ENCODE measurements around the gene KCNB1.

The KCNB1 gene

DNA sequence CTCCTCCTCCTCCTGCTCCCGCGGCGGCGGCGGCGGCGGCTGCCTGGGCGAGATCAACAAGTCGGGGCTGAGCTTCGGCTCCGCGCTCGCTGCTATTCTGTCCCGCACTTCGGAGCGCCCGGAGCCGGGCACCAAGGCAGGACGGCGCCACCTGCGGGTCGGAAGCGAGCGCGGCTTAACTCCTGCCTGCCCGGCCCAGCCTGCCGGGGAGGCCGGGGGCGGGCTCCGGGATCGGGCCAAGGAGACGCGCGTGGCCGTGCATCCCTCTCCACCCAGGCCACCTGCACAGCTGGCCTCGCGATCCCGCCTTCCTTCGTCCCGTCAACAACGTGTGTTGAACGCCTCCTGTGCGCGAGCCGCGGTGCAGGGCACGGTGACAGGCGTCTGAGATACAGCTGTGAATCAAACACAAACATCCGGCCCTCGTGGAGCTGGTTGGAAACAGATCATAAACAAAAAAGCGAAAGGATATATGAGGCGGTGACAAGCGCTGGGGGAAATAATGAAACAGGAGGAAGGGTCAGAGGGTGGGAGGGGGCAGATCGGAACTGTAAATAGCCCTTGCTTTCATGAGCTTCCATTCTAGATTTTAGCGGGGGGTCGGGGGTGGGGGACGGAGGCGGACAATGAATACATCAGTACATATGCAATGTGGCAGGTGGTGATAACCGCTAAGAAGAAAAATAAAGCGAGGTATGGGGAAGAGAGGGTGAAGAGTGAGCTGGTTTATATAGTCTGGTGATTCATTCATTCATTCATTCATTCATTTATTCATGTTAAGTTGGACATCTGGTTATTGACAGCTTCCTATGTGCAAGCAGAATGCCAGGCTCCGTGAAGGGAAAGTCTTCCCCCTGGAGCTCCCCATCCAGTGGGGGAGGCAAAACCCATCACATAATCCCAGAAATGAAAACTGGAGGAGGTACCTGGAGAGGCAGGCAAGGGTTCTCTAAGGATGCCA lies 2.0 kb upstream of the KCNB1 start:
- Histone ChIP-seq H3K4me1 (ENCODE audit: control insufficient read depth, low read length) (peaks cover 4% of the 10 kb centered on the region), H3F3A (ENCODE audit: control insufficient read depth, insufficient read depth) (no peaks in the 10 kb centered on the region), H3K4me2 (ENCODE audit: low read length) (peak overlapping the region; percentile 74), H3K79me2 (ENCODE audit: control insufficient read depth, low read length) (no peaks in the 10 kb centered on the region), H3K36me3 (ENCODE audit: control insufficient read depth, low read length) (no peaks in the 10 kb centered on the region), H3K4me3 (ENCODE audit: low read length) (peak overlapping the region; percentile 63), H3K27me3 (ENCODE audit: control insufficient read depth, low read length) (peaks cover 43% of the 10 kb centered on the region), H3K9me3 (ENCODE audit: control insufficient read depth, insufficient read depth, low read length) (no peaks in the 10 kb centered on the region), H3K9me2 (replicated peaks; ENCODE audit: control insufficient read depth, low read length) (no peaks in the 10 kb centered on the region), H3K27ac (ENCODE audit: low read depth, low read length) (no peak overlapping the region), H4K20me1 (ENCODE audit: control insufficient read depth, insufficient read depth, low read depth, low read length) (no peaks in the 10 kb centered on the region)
- no peak for TF ChIP-seq EZH2phosphoT487 (IDR thresholded peaks at IDR 0.05; ENCODE audit: borderline replicate concordance, low read length)
- TF ChIP-seq, protein P1, sequence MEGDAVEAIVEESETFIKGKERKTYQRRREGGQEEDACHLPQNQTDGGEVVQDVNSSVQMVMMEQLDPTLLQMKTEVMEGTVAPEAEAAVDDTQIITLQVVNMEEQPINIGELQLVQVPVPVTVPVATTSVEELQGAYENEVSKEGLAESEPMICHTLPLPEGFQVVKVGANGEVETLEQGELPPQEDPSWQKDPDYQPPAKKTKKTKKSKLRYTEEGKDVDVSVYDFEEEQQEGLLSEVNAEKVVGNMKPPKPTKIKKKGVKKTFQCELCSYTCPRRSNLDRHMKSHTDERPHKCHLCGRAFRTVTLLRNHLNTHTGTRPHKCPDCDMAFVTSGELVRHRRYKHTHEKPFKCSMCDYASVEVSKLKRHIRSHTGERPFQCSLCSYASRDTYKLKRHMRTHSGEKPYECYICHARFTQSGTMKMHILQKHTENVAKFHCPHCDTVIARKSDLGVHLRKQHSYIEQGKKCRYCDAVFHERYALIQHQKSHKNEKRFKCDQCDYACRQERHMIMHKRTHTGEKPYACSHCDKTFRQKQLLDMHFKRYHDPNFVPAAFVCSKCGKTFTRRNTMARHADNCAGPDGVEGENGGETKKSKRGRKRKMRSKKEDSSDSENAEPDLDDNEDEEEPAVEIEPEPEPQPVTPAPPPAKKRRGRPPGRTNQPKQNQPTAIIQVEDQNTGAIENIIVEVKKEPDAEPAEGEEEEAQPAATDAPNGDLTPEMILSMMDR (IDR thresholded peaks at IDR 0.05; ENCODE audit: low read depth, low read length, poor library complexity, severe bottlenecking) = peak; percentile 68

DNA sequence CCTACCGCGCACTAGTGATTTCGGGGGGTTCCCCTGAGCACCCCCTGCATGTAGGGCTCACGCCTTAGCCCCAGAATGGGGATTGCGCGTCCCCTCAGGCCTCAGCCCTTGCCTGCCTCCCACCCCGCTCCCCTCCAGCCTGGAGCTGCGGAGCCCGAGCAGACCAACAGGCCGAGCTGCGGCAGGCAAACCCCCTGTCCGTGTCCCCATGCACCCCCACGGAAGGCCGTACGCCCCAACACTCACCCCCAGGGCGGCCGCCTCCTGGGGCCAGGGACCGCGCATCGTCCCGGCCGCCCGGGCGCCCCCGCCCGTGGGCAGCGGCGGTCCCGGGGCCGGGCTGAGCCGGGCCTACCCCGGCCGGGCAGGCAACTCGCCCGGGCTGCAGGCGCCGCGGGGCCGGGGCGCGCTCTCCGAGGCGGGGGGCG lies 1.2 kb upstream of the KCNB1 start:
- Histone ChIP-seq H3K36me3 (ENCODE audit: control insufficient read depth, low read length) (no peaks in the 10 kb centered on the region), H3K79me2 (ENCODE audit: control insufficient read depth, low read length) (no peaks in the 10 kb centered on the region), H3K4me3 (ENCODE audit: low read length) (no peak overlapping the region), H3K9me2 (replicated peaks; ENCODE audit: control insufficient read depth, low read length) (no peaks in the 10 kb centered on the region), H3K9me3 (ENCODE audit: control insufficient read depth, insufficient read depth, low read length) (no peaks in the 10 kb centered on the region), H3K27me3 (ENCODE audit: control insufficient read depth, low read length) (peaks cover 41% of the 10 kb centered on the region), H3K27ac (ENCODE audit: low read depth, low read length) (no peak overlapping the region), H3K4me1 (ENCODE audit: control insufficient read depth, low read length) (peaks cover 4% of the 10 kb centered on the region), H4K20me1 (ENCODE audit: control insufficient read depth, insufficient read depth, low read depth, low read length) (no peaks in the 10 kb centered on the region), H3K4me2 (ENCODE audit: low read length) (peak overlapping the region; percentile 16; the same call in 1 of the 2 replicates), H3F3A (ENCODE audit: control insufficient read depth, insufficient read depth) (no peaks in the 10 kb centered on the region)
- no peak for TF ChIP-seq EZH2phosphoT487 (IDR thresholded peaks at IDR 0.05; ENCODE audit: borderline replicate concordance, low read length)
- TF ChIP-seq, protein P1 (IDR thresholded peaks at IDR 0.05; ENCODE audit: low read depth, low read length, poor library complexity, severe bottlenecking) = no peak

DNA sequence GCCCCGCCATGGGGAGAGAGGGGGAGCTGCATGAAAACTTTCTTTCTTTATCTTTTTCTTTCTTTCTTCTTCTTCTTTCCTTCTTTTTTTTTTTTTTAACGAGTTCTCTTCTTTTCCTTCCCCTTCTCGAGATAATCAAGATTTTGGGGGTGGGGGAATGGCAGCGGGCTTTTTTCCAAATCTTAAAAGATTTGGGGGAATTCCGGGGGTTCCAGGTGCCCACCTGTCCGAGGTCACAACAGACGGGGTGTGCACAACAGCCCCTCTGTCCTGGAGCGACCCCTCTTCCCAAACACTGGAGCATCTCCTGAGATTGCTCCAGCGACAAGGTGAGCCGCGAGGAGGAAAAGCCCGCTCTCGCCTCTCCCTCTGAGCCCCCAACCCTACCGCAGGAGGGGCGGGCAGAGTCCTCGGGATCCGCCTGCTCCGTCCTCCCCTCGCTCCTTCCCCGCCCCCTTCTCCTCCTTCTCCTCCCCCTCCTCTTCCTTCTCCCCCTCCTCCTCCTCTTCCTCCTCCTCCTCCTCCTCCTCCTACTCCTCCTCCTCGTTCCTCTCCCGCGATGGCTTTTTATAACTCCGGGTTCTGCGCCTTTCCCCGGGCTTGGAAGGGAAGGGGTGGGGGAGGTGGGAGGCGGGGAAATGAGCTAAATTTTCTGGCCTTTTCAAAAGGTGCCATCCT lies 689 bp upstream of the KCNB1 start:
- H3K4me1 ChIP-seq (ENCODE audit: control insufficient read depth, low read length) = peaks cover 4% of the 10 kb centered on the region
- H3K4me3 ChIP-seq (ENCODE audit: low read length) = no peak overlapping the region
- H3F3A ChIP-seq (ENCODE audit: control insufficient read depth, insufficient read depth) = no peaks in the 10 kb centered on the region
- no peak overlapping the region for H3K27ac ChIP-seq (ENCODE audit: low read depth, low read length)
- no peaks in the 10 kb centered on the region for H3K9me3 ChIP-seq (ENCODE audit: control insufficient read depth, insufficient read depth, low read length)
- H3K27me3 ChIP-seq (ENCODE audit: control insufficient read depth, low read length) = peaks cover 36% of the 10 kb centered on the region
- no peaks in the 10 kb centered on the region for H3K36me3 ChIP-seq (ENCODE audit: control insufficient read depth, low read length)
- no peaks in the 10 kb centered on the region for H3K9me2 ChIP-seq (replicated peaks; ENCODE audit: control insufficient read depth, low read length)
- no peak overlapping the region; the same call in 1 of the 2 replicates for H3K4me2 ChIP-seq (ENCODE audit: low read length)
- no peaks in the 10 kb centered on the region for H3K79me2 ChIP-seq (ENCODE audit: control insufficient read depth, low read length)
- no peaks in the 10 kb centered on the region for H4K20me1 ChIP-seq (ENCODE audit: control insufficient read depth, insufficient read depth, low read depth, low read length)
- TF ChIP-seq EZH2phosphoT487 (IDR thresholded peaks at IDR 0.05; ENCODE audit: borderline replicate concordance, low read length) = no peak
- TF ChIP-seq, protein P1 (IDR thresholded peaks at IDR 0.05; ENCODE audit: low read depth, low read length, poor library complexity, severe bottlenecking) = no peak

Measured in DOHH2 (cell line).